ENCODE measurements around the gene CCDC43. TPM values are rescaled to one million over a fixed set of nuclear protein-coding genes. Genes with fewer than 3 reads are reported as not detected.
"Not testable (repeated sequence)": the region's sequence is repeated elsewhere in the genome, so short reads cannot be mapped to it uniquely, and the experiment has no call there.

The CCDC43 gene
- total and polyA plus RNA-seq, 8 donors = 6.7 to 9.9 (median 9.0) TPM

DNA sequence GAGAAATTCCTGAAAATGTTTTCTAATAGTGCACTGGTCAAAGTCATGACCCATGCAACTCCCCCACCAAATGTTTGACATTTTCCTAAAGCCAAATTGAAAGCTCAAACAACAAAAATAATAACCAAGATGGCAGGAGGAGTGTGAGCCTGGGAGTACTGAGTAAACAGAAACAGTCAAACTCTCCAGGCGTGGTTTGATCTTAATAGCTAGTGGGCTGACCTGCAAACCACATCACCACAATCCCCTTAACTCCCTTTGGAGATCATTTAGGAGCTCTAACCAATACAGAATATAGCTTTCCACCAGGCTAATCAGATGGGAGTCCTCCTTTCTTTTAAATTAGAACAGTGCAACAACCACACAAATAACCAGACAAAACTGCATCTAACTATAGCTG, 52.5 kb downstream of the CCDC43 start:
- ATAC-seq (no peak), FAIRE-seq (no peak), DNase-seq (no peak)
- TF ChIP-seq, protein P1, sequence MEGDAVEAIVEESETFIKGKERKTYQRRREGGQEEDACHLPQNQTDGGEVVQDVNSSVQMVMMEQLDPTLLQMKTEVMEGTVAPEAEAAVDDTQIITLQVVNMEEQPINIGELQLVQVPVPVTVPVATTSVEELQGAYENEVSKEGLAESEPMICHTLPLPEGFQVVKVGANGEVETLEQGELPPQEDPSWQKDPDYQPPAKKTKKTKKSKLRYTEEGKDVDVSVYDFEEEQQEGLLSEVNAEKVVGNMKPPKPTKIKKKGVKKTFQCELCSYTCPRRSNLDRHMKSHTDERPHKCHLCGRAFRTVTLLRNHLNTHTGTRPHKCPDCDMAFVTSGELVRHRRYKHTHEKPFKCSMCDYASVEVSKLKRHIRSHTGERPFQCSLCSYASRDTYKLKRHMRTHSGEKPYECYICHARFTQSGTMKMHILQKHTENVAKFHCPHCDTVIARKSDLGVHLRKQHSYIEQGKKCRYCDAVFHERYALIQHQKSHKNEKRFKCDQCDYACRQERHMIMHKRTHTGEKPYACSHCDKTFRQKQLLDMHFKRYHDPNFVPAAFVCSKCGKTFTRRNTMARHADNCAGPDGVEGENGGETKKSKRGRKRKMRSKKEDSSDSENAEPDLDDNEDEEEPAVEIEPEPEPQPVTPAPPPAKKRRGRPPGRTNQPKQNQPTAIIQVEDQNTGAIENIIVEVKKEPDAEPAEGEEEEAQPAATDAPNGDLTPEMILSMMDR (IDR thresholded peaks at IDR 0.05) = no peak
- no peak overlapping the region for H3K4me3 ChIP-seq
- no peak overlapping the region for H3K27ac ChIP-seq
- intact Hi-C loops (cut with DNase I) = loop anchor here in 1 of 3 donors (5.0 kb wide), 1 partner anchor 105 kb away; no protein-coding TSS in a partner anchor
- no peaks in the 10 kb centered on the region for H3K4me1 ChIP-seq
- WGBS, 2 donors = 64 to 85% methylated on average over 1 of the region's 1 CpG
- H3K9me3 ChIP-seq = no peaks in the 10 kb centered on the region
- H3K36me3 ChIP-seq = no peaks in the 10 kb centered on the region
- peaks cover 0 to 3% (median 0%) of the 10 kb centered on the region in 4 donors for H3K27me3 ChIP-seq

DNA sequence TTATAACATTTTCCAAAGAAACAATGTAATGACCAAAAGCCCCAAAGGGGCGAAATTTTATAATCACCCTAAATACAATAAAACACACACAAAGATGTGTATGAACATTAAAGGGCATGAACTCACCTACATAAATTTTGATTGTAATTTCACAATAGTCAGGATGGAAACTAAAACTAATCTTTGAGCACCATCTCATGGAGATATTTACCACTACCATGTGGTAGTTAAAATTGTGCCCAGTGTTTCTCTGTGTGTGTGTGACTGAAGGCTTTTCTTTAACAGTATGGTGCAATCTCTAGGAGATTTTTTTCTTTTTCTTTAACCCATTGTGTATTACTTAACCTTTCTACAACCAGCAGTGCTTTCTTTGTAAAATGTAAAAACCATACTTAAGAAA, 53.0 kb downstream of the CCDC43 start:
- Histone ChIP-seq H3K27me3 (peaks cover 0 to 3% (median 0%) of the 10 kb centered on the region in 4 donors), H3K27ac (no peak overlapping the region), H3K36me3 (no peaks in the 10 kb centered on the region), H3K9me3 (no peaks in the 10 kb centered on the region), H3K4me3 (no peak overlapping the region), H3K4me1 (no peaks in the 10 kb centered on the region)
- TF ChIP-seq, protein P1 (IDR thresholded peaks at IDR 0.05) = peak in 1 of 4 donors; percentile 10
- 19 to 43% methylated on average over 1 of the region's 1 CpG for whole genome bisulfite sequencing, 2 donors
- DNase-seq (no peak), ATAC-seq (peak in 3 of 4 donors; percentile 69 to 81 (median 71)), FAIRE-seq (peak; percentile 85)
- intact Hi-C loops (cut with DNase I) = loop anchor here in 1 of 3 donors (5.0 kb wide), 1 partner anchor 104 kb away; no protein-coding TSS in a partner anchor

DNA sequence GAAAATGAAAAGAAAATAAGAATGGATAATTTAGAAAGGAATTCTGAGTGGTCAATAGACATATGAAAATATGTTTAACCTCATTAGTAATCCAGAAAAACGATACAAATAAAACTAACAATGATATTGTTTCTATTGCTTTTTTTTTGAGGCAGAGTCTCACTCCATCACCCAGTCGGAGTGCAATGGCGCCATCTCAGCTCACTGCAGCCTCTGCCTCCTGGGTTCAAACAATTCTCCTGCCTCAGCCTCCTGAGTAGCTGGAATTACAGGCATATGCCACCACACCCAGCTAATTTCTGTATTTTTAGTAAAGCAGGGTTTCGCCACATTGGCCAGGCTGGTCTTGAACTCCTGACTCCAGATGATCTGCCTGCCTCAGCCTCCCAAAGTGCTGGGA, 55.2 kb downstream of the CCDC43 start:
- WGBS, 2 donors = 60 to 65% methylated on average over 4 of the region's 4 CpGs
- intact Hi-C loops (cut with DNase I); H3K27me3 ChIP-seq; H3K4me3 ChIP-seq; H3K36me3 ChIP-seq; H3K27ac ChIP-seq; ATAC-seq; DNase-seq; H3K4me1 ChIP-seq; FAIRE-seq; H3K9me3 ChIP-seq: not testable (repeated sequence)

DNA sequence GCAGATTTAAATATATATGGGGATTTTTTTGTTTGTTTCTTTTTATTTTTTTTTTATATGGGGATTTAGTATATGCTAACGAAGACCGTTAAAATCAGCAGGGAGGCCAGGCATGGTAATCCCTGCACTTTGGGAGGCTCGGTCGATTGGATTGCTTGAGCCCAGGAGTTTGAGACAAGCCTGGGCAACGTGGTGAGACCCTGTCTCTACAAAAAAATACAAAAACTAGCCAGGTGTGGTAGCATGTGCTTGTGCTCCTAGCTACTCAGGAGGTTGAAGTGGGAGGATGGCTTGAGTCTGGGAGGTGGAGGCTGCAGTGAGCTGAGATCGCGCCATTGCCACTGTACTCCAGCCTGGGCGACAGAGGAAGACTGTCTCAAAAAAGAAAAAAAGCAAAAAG, 55.6 kb downstream of the CCDC43 start:
- no peak for FAIRE-seq
- Histone ChIP-seq H3K4me3 (no peak overlapping the region), H3K27me3 (peaks cover 0 to 3% (median 0%) of the 10 kb centered on the region in 4 donors), H3K4me1 (no peaks in the 10 kb centered on the region), H3K36me3 (no peaks in the 10 kb centered on the region), H3K27ac (no peak overlapping the region), H3K9me3 (no peaks in the 10 kb centered on the region)
- no peak for DNase-seq
- ATAC-seq = no peak
- TF ChIP-seq, protein P1 (IDR thresholded peaks at IDR 0.05) = no peak
- intact Hi-C loops (cut with DNase I) = no loop called here
- 71 to 74% methylated on average over 8 of the region's 8 CpGs for WGBS, 2 donors

DNA sequence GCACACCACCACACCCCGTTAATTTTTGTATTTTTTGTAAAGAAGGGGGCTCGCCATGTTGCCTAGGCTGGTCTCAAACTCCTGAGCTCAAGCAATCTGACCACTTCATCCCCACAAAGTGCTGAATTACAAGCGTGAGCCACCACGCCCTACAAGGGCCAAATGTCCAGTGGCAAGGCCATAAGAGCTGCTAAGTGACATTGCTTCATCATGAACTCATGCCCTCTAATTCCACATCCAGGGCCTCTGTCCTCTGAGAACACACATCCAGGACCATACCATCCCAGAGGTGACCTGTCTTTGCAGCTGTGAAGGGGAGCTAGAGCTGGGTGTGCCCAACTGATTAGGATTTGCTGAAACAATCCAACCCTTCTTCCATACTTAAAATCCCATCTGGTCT, 58.9 kb downstream of the CCDC43 start:
- TF ChIP-seq, protein P1 (IDR thresholded peaks at IDR 0.05) = no peak
- no peak overlapping the region for H3K4me3 ChIP-seq
- no peaks in the 10 kb centered on the region for H3K27me3 ChIP-seq
- H3K27ac ChIP-seq = no peak overlapping the region
- no peak for ATAC-seq
- no peak for FAIRE-seq
- peaks cover 0 to 2% (median 0%) of the 10 kb centered on the region in 3 donors for H3K4me1 ChIP-seq
- no peak for DNase-seq
- no peaks in the 10 kb centered on the region for H3K9me3 ChIP-seq
- intact Hi-C loops (cut with DNase I) = no loop called here
- 72 to 85% methylated on average over 4 of the region's 4 CpGs for WGBS, 2 donors
- H3K36me3 ChIP-seq = no peaks in the 10 kb centered on the region

Data from pancreas (tissue), 10 donors.